ENCODE measurements around the gene VWA5B2.

GRCh38 chr3:184259396-184259877 is 30.1 kb downstream of the VWA5B2 start:
- TF ChIP-seq CTCF (IDR thresholded peaks at IDR 0.05; ENCODE audit: low read length) (no peak), EZH2 (IDR thresholded peaks at IDR 0.05; ENCODE audit: borderline replicate concordance, low read length) (no peak)
